Stomach smooth muscle (tissue), 2 donors: Measurements from ENCODE around the gene TBC1D1.

Experiments used
- H3K27ac ChIP-seq: one replicate; pipeline ENCODE4 v1.7.0; 2013; ENCODE audit warnings: mild to moderate bottlenecking, low read length, inconsistent platforms
- H3K27me3 ChIP-seq, 2 donors: one replicate each; pipeline ENCODE4 v1.7.0; 2013; ENCODE audit warnings: low read length in 2 of 2; ENCODE audit not compliant: insufficient read depth in 2 of 2, control insufficient read depth in 1 of 2
- H3K36me3 ChIP-seq, 2 donors: one replicate each; pipeline ENCODE4 v1.7.0; 2013; ENCODE audit warnings: low read length in 2 of 2; ENCODE audit not compliant: control insufficient read depth in 2 of 2, insufficient read depth in 2 of 2
- H3K4me1 ChIP-seq: one replicate; pipeline ENCODE4 v1.7.0; 2013; ENCODE audit warnings: low read length; ENCODE audit not compliant: control insufficient read depth, insufficient read depth
- H3K4me3 ChIP-seq, 2 donors: one replicate each; pipeline ENCODE4 v1.7.0; 2013; ENCODE audit warnings: low read length in 2 of 2
- H3K9ac ChIP-seq, 2 donors: one replicate each; pipeline ENCODE4 v1.7.0; 2013; ENCODE audit warnings: low read length in 2 of 2, mild to moderate bottlenecking in 1 of 2
- H3K9me3 ChIP-seq, 2 donors: one replicate each; pipeline ENCODE4 v1.7.0; 2013; ENCODE audit warnings: low read length in 2 of 2; ENCODE audit not compliant: control insufficient read depth in 2 of 2
- donor health status: healthy.
- donor health status: Pancreatic carcinoma.

Gene TBC1D1

DNA sequence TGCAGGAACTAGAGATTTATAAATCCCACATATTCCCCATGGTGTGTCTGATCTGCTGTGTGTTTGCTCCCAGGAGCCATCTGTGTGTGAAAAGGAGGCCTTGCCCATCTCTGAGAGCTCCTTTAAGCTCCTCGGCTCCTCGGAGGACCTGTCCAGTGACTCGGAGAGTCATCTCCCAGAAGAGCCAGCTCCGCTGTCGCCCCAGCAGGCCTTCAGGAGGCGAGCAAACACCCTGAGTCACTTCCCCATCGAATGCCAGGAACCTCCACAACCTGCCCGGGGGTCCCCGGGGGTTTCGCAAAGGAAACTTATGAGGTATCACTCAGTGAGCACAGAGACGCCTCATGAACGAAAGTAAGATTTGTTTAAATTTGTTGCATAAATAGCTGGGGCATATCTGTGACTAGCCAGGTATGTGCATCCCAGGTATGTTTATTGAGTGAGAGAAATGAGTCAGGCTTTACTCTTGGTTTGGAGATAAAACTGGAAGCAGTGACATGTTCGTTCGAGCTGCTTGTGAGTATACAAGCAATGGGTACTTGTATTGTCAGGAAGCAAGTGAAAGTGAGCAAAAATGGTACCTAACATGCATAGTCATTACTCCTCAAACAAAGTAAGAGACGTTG lies 158.8 kb downstream of the TBC1D1 start:
- Histone ChIP-seq H3K27ac (peak overlapping the region; percentile 88), H3K4me1 (peaks cover 33% of the 10 kb centered on the region), H3K36me3 (peaks cover 20 to 35% of the 10 kb centered on the region in 2 donors)

DNA sequence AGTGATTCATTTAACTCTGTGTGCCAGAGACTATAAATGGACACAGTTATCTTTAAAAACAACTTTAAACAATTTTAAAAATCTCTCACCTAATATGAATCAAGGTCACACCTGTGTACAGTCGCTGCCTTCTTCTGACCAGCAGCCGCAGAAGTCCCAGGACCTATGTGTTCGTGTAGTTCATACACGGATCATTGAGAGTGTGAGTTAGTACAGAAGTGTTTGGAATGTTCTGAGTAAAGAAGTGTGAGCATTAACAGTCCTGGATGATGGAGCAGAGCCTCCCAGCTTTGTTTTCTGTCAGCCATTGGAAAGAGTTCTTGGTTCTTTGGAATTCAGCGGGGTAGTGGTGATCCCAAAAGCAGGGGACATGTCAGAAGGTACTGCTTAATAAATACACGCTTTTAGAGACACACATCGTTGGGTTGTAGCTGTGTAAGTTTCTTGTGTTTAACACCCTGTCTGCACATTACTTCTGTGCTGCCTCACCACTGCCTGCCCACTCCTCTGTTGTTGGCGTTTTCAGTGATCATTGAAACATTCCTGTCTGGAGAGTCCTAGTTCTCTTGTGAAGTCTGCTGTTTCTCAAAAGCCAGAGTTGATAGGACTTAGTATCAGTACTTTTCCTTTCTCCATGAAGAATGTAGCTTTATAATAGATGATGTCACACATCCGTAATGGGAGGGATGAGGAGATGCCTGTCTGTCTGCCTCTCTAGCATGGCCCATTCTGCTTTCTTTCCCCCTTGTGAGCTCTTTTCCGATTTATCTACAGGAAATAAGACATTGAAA lies 159.9 kb downstream of the TBC1D1 start:
- H3K4me3 ChIP-seq, result no peak overlapping the region
- no peaks in the 10 kb centered on the region for H3K27me3 ChIP-seq
- peak overlapping the region; percentile 88 for H3K27ac ChIP-seq
- no peak overlapping the region for H3K9ac ChIP-seq
- peaks cover 23 to 40% of the 10 kb centered on the region in 2 donors for H3K36me3 ChIP-seq
- H3K4me1 ChIP-seq, result peaks cover 34% of the 10 kb centered on the region
- no peaks in the 10 kb centered on the region for H3K9me3 ChIP-seq

More for the DNA sequence above, 158.8 kb downstream of the TBC1D1 start:
- H3K27me3 ChIP-seq, result no peaks in the 10 kb centered on the region
- no peak overlapping the region for H3K9ac ChIP-seq
- H3K9me3 ChIP-seq, result no peaks in the 10 kb centered on the region
- H3K4me3 ChIP-seq, result no peak overlapping the region

DNA sequence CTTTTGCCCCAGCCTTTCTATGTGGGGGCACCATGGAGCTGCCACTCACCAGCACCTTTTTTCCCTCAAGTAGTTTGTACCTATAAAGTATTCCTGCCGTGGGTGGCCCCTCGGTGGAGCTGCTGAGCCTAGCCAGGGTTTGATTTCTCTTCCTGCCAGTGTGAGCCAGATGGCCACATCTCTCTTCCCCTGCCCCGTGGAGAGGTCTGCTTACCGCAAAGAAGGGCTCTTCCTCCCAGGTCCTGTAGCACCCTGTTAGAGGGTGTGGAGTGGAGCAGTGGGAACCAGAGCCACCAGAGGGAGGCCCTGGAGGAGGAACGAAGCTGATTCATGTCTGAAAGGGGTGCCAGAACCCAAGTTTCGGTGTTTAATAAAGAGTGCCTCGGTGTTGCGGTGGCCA lies 164.7 kb downstream of the TBC1D1 start:
- peaks cover 14 to 22% of the 10 kb centered on the region in 2 donors for H3K36me3 ChIP-seq

DNA sequence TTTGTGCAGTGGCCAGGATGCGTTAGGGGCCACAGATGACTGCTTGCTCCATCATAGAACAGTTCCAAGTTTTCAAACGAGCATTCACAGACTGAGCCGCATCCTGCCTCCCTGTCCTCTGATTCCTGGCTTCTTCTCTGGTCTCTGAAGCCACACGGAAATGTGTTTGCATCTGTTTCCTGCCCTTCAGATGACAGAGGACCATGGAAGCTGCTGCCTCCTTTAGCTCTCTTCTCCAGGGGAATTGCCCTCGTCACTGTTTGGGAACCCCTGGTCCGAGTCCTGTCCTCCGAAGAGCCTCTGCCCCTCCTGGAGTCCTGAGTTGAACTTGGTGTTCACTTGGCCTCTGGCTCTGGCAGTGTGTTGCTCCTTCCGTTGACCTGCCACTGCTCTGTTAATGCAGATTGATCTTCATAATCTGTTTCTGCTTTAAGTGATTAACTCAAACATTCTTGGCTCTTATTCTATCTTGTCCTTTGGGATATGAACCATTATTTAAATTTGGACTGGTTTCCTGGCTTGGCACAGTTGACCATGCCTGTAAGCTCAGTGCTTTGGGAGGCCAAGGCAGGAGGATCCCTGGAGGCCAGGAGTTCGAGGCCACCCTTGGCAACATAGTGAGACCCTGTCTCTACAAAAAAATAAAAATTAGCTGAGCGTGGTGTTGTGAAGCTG lies 165.3 kb downstream of the TBC1D1 start:
- Histone ChIP-seq H3K27ac (peak overlapping the region; percentile 75), H3K27me3 (no peaks in the 10 kb centered on the region), H3K4me1 (peaks cover 42% of the 10 kb centered on the region), H3K36me3 (peaks cover 14 to 22% of the 10 kb centered on the region in 2 donors), H3K9me3 (no peaks in the 10 kb centered on the region), H3K4me3 (peak overlapping the region in 1 of 2 donors; percentile 29), H3K9ac (peak overlapping the region; percentile 19 to 29)

More for the DNA sequence above, 164.7 kb downstream of the TBC1D1 start:
- Histone ChIP-seq H3K4me3 (peak overlapping the region in 1 of 2 donors; percentile 29), H3K9ac (peak overlapping the region in 1 of 2 donors; percentile 19), H3K27ac (peak overlapping the region; percentile 75), H3K27me3 (no peaks in the 10 kb centered on the region), H3K9me3 (no peaks in the 10 kb centered on the region), H3K4me1 (peaks cover 40% of the 10 kb centered on the region)

DNA sequence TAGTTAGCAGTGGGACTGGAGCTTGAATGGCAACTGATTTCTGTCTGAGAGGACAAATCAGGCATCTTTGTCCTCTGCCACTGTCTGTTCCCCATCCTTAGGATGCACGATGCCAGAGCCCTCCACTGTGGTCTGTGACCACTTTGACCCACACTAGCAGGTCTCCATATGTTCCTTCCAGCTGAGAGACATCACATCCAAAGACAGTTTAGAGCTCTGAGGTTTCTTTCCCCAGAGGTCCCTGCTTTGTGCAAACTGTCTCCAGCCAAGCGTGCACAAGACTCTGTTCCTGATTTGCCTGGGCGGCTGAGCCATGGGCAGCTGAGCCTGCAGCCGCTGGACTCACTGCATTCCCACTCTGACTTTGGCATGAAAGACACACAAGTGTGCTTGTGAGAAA lies 167.3 kb downstream of the TBC1D1 start:
- no peaks in the 10 kb centered on the region for H3K27me3 ChIP-seq
- no peaks in the 10 kb centered on the region for H3K9me3 ChIP-seq
- no peak overlapping the region for H3K4me3 ChIP-seq
- H3K9ac ChIP-seq, result peak overlapping the region in 1 of 2 donors; percentile 29
- H3K4me1 ChIP-seq, result peaks cover 44% of the 10 kb centered on the region
- peaks cover 14 to 21% of the 10 kb centered on the region in 2 donors for H3K36me3 ChIP-seq
- H3K27ac ChIP-seq, result peak overlapping the region; percentile 41

DNA sequence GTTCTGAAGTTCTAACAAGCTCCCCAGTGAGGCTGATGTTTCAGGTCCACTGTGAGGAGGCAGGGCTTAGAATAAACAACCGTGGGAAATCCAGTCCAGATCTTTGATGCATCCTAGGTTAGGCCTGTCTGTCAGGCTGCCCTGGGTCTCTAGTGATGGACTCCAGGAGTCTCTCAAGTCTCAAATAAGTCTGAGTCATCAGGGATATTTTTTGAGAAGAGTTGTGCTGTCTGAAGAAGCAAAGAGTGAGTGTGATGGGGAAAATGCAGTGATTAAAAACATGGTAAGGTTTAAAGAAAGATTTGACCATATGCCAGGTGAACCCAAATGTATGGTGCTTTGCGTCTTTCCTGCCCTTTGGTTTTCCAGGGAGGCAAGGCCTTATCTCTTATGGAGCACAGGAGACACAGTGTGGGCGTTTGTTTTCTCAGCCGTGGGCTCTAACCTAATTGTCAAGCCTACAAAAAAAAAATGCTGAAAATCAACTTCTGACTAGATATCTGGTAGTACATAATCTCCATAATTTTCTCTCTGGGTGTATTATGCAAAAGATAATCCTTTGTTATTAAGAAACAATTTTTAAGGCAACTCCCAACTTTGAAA lies 170.0 kb downstream of the TBC1D1 start:
- no peaks in the 10 kb centered on the region for H3K27me3 ChIP-seq
- peaks cover 38% of the 10 kb centered on the region for H3K4me1 ChIP-seq
- no peak overlapping the region for H3K9ac ChIP-seq
- peaks cover 5% of the 10 kb centered on the region in 2 donors for H3K36me3 ChIP-seq
- no peak overlapping the region for H3K4me3 ChIP-seq
- no peaks in the 10 kb centered on the region for H3K9me3 ChIP-seq
- peak overlapping the region; percentile 46 for H3K27ac ChIP-seq

DNA sequence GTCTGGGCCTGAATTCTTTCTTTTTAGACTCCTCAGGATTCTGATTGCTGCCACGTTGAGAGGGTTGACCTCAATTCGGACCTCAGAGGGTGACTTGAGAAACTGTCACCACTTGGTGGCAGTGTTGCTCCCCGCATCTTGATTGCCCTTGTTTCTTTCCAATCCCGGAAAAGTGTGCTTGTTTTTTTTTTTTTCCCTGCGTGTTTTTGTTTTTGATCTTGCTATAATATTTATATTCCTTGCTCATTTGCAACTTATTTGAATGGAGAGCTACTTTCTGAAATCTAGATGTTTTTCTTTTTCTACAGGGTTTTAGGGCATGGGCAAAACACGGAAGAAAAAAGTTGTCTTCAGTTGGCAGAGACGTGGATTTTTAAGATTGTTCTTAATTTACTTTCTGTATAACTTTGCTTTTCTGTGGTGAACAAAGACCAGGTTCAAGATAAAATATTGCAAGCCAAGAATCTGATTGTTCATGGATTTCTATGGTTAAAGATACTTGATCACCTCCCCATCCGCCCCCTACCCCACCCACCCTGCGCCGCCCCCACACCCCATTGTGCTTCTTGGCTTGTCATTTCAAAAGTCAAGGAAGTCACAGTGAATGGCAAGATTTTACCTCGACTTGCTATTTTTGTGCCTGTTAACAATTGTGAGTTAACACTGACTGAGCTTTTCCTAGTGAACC lies 171.3 kb downstream of the TBC1D1 start:
- Histone ChIP-seq H3K9ac (no peak overlapping the region), H3K4me3 (peak overlapping the region; percentile 21 to 23), H3K4me1 (peaks cover 27% of the 10 kb centered on the region), H3K27ac (peak overlapping the region; percentile 41), H3K27me3 (no peaks in the 10 kb centered on the region), H3K36me3 (peaks cover 3 to 8% of the 10 kb centered on the region in 2 donors), H3K9me3 (no peaks in the 10 kb centered on the region)

DNA sequence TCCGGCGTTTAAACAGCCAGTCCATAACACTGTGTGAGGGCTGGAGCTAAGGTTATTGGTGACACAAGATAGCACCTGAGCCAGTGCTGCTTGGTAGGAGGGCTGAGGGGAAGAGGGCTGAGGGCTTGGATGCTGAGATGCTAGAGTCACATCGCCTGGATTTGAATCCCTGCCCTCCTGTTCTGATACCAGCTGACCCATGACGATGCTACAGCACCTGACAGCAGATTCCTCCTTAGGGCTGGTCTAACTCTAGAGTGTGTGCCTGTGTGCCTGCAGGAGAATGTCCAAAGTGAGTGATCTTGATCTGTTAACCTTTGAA lies 171.9 kb downstream of the TBC1D1 start:
- H3K9ac ChIP-seq, result no peak overlapping the region
- peak overlapping the region; percentile 21 to 22 for H3K4me3 ChIP-seq
- peaks cover 6 to 13% of the 10 kb centered on the region in 2 donors for H3K36me3 ChIP-seq
- no peaks in the 10 kb centered on the region for H3K9me3 ChIP-seq
- no peaks in the 10 kb centered on the region for H3K27me3 ChIP-seq
- H3K27ac ChIP-seq, result peak overlapping the region; percentile 41
- peaks cover 24% of the 10 kb centered on the region for H3K4me1 ChIP-seq

DNA sequence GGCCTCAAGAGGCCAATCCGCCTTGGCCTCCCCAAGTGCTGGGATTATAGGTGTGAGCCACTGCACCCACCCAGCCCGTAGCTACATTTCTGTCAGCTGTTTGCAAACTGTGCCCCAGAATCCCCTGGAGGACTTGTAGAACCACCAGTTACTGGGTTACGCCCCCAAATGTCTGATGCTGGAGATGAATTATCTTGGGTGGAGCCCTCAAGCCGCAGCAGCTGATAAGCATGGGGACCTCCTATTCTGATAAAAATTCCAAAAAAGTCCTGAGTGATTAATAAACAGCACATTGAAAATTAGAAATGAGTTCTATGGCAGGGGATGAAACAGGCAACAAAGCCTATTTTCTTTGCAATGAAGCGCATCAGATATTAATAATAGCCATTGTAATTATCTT lies 174.3 kb downstream of the TBC1D1 start:
- Histone ChIP-seq H3K4me1 (peaks cover 23% of the 10 kb centered on the region), H3K36me3 (peaks cover 9 to 21% of the 10 kb centered on the region in 2 donors), H3K27me3 (no peaks in the 10 kb centered on the region), H3K4me3 (no peak overlapping the region), H3K9ac (no peak overlapping the region), H3K9me3 (no peaks in the 10 kb centered on the region), H3K27ac (no peak overlapping the region)

DNA sequence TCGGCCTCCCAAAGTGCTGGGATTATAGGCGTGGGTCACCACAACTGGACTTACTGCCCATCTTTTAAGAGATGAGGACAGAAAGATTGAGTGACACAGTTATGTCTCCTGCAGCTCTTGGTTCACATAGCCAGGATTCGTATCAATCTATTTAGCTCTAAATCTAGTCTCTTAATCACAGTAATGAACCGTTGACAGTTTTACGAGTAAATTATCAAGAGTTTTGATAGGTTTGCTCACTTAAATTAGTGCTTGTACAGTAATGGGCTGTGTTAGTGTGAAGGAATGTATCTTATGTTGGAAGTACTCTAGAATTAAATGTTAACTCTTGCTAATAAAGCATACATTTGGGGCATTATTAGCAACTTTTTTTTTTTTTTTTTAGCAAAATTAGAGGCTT lies 175.0 kb downstream of the TBC1D1 start:
- Histone ChIP-seq H3K9ac (no peak overlapping the region), H3K27me3 (no peaks in the 10 kb centered on the region), H3K36me3 (peaks cover 9 to 21% of the 10 kb centered on the region in 2 donors), H3K4me1 (peaks cover 18% of the 10 kb centered on the region), H3K4me3 (no peak overlapping the region), H3K27ac (no peak overlapping the region), H3K9me3 (no peaks in the 10 kb centered on the region)
